Mucosa of descending colon (tissue), 3 donors: Measurements from ENCODE around the gene ZCCHC14. TPM values are rescaled to one million over a fixed set of nuclear protein-coding genes. Genes with fewer than 3 reads are reported as not detected.

ENCODE experiments used
- ATAC-seq: fragments of 200-7000 bp; cut with Tn5 transposase; one replicate; pipeline ENCODE4 v1.9.1; 2020; ENCODE audit warnings: mild to moderate bottlenecking, moderate library complexity
- DNase-seq, 3 donors: peaks; one replicate each; pipeline ENCODE4 v3.0.0-alpha.2; 2020
- H3K36me3 ChIP-seq: fragments of 200-600 bp; one replicate; pipeline ENCODE4 v1.8.0; 2021; ENCODE audit warnings: low read depth, mild to moderate bottlenecking
- H3K4me1 ChIP-seq: fragments of 200-600 bp; one replicate; pipeline ENCODE4 v1.8.0; 2021; ENCODE audit warnings: low read depth, mild to moderate bottlenecking
- H3K4me3 ChIP-seq: fragments of 200-600 bp; one replicate; pipeline ENCODE4 v1.8.0; 2021; ENCODE audit warnings: mild to moderate bottlenecking
- H3K9me3 ChIP-seq: fragments of 200-600 bp; one replicate; pipeline ENCODE4 v1.8.0; 2021; ENCODE audit warnings: mild to moderate bottlenecking
- CTCF ChIP-seq: fragments of 200-600 bp; IDR thresholded peaks from one replicate; pipeline ENCODE4 v1.8.0; 2022; ENCODE audit warnings: antibody characterized with exemption, mild to moderate bottlenecking
- intact Hi-C, 2 donors: fragments of 100-400 bp; cut with DNase I in 1 of 2; cut with micrococcal nuclease in 1 of 2; formaldehyde crosslinking; loops; one replicate each; pipeline versions ENCODE4 v1.11.0 to v1.11.1; 2022; cut with DNase I, micrococcal nuclease
- total RNA-seq, 3 donors: library from RNA; stranded (reverse); fragmentation: NEBNext Ultra II Directional in 2 of 3; extraction: Animal tissue kit (Norgen Biotek cat#: 25700) in 2 of 3; gene quantifications; one replicate each; pipeline versions ENCODE4 v1.2.1 to v1.2.4, GENCODE V29; 2021 to 2023
- donor health status: DM: no; HTN: no; CAD: no; lungs with moderate emphysema.
- donor health status: DM: no; HTN: no; CAD: no.
- donor health status: DM: no; HTN: yes; CAD: no.

The ZCCHC14 gene
- total RNA-seq, 3 donors from 2014 or later: 30.3 to 36.4 (median 32.3) TPM

GRCh38 chr16:87434146-87434667 lies 58.6 kb downstream of the ZCCHC14 start:
- DNase-seq: peak in 1 of 3 donors; percentile 10
- no peak for TF ChIP-seq CTCF
- H3K36me3 ChIP-seq: no peaks in the 10 kb centered on the region
- intact Hi-C loops: no loop called here
- ATAC-seq: no peak
- H3K4me3 ChIP-seq: no peak overlapping the region
- H3K9me3 ChIP-seq: no peaks in the 10 kb centered on the region
- no peaks in the 10 kb centered on the region for H3K4me1 ChIP-seq

GRCh38 chr16:87432330-87432915 lies 60.4 kb downstream of the ZCCHC14 start:
- DNase-seq (peak in 1 of 3 donors; percentile 12), ATAC-seq (no peak)
- TF ChIP-seq CTCF: no peak
- intact Hi-C loops: no loop called here
- H3K9me3 ChIP-seq: no peaks in the 10 kb centered on the region
- no peak overlapping the region for H3K4me3 ChIP-seq
- no peaks in the 10 kb centered on the region for H3K36me3 ChIP-seq
- H3K4me1 ChIP-seq: no peaks in the 10 kb centered on the region

GRCh38 chr16:87431926-87432325 lies 60.9 kb downstream of the ZCCHC14 start:
- Histone ChIP-seq H3K4me3 (no peak overlapping the region), H3K4me1 (no peaks in the 10 kb centered on the region), H3K36me3 (no peaks in the 10 kb centered on the region), H3K9me3 (no peaks in the 10 kb centered on the region)
- ATAC-seq: no peak
- intact Hi-C loops: no loop called here
- DNase-seq: peak in 1 of 3 donors; percentile 2
- TF ChIP-seq CTCF: no peak

- H3K36me3 ChIP-seq: no peaks in the 10 kb centered on the region
- ATAC-seq: no peak
- intact Hi-C loops: no loop called here
Observed at GRCh38 chr16:87426423-87427215, 66.2 kb downstream of the ZCCHC14 start.

GRCh38 chr16:87425941-87426340 lies 66.9 kb downstream of the ZCCHC14 start:
- no peak for TF ChIP-seq CTCF
- no peak for ATAC-seq
- DNase-seq: no peak
- Histone ChIP-seq H3K36me3 (no peaks in the 10 kb centered on the region), H3K4me1 (no peaks in the 10 kb centered on the region), H3K4me3 (no peak overlapping the region), H3K9me3 (no peaks in the 10 kb centered on the region)
- intact Hi-C loops: no loop called here

More at GRCh38 chr16:87426423-87427215, 66.2 kb downstream of the ZCCHC14 start:
- H3K9me3 ChIP-seq: no peaks in the 10 kb centered on the region
- no peaks in the 10 kb centered on the region for H3K4me1 ChIP-seq
- TF ChIP-seq CTCF: no peak
- H3K4me3 ChIP-seq: no peak overlapping the region
- DNase-seq: peak in 1 of 3 donors; percentile 10
